ENCODE results near the gene TK2.
"Not testable (repeated sequence)": the region's sequence is repeated elsewhere in the genome, so short reads cannot be mapped to it uniquely, and the experiment has no call there.

The TK2 gene

DNA sequence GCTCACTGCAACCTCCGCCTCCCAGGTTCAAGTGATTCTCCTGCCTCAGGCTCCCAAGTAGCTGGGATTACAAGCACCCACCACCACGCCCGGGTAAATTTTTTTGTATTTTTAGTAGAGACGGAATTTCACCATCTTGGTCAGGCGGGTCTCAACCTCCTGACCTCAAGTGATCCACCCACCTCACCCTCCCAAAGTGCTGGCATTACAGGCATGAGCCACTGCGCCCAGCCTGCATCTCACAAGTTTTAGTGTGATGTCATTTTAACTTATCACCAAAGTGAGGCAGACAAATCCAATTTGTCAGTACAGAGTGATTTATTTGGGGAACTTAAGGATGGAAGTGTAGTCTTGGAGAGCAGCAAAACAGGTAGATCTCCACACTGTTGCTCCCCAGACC lies 83.3 kb downstream of the TK2 start:
- DNase-seq (ENCODE audit: low spot score), result not testable (repeated sequence)

GRCh38 chr16:66465946-66466345 lies 84.0 kb downstream of the TK2 start:
- DNase-seq (ENCODE audit: low spot score), result not testable (repeated sequence)

DNA sequence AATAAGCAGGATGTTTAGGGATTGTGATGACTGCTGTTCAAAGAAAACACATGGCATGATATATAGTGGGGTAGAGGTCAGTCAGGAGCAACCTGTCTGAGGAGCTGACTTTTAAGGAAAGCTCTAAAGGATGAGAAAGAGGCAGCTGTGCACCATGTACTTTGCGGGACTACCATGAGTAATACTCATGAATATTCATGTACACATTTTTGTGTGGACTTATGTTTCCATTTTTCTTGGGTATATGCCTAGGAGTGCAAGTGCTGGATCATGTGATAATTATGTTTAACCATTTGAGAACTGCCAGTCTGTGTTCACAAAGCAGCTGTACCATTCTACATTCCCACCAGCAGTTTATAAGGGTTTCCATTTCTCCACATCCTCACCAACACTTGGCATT lies 87.0 kb downstream of the TK2 start:
- DNase-seq (ENCODE audit: low spot score), result no peak

- no peak for DNase-seq (ENCODE audit: low spot score)
Measured at GRCh38 chr16:66460703-66461102, 89.2 kb downstream of the TK2 start.

GRCh38 chr16:66459878-66460277 lies 90.0 kb downstream of the TK2 start:
- no peak for DNase-seq (ENCODE audit: low spot score)

GRCh38 chr16:66458853-66459252 lies 91.1 kb downstream of the TK2 start:
- DNase-seq (ENCODE audit: low spot score), result no peak

DNA sequence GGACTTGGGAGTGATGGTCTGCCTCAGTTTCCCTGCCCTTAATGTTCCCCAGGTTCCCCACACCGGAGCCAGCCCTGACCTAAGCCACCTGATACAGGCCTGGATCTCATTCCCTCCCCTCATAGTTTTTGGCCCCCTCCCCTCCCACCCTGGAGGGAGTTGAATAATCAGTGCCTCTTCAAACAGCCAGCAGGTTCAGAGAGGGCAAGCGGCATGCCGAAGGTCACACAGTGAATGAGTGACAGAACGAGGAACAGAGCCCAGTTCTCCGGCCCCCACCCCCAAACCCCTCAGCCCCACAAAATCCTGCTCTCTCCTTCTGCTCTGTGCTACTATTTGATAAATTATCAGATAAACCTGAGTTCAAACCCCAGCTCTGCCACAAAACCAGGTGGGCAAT lies 91.6 kb downstream of the TK2 start:
- no peak for DNase-seq (ENCODE audit: low spot score)

Measured in HuH-7.5 (cell line).